ENCODE results near the gene NTSR1.

DNA sequence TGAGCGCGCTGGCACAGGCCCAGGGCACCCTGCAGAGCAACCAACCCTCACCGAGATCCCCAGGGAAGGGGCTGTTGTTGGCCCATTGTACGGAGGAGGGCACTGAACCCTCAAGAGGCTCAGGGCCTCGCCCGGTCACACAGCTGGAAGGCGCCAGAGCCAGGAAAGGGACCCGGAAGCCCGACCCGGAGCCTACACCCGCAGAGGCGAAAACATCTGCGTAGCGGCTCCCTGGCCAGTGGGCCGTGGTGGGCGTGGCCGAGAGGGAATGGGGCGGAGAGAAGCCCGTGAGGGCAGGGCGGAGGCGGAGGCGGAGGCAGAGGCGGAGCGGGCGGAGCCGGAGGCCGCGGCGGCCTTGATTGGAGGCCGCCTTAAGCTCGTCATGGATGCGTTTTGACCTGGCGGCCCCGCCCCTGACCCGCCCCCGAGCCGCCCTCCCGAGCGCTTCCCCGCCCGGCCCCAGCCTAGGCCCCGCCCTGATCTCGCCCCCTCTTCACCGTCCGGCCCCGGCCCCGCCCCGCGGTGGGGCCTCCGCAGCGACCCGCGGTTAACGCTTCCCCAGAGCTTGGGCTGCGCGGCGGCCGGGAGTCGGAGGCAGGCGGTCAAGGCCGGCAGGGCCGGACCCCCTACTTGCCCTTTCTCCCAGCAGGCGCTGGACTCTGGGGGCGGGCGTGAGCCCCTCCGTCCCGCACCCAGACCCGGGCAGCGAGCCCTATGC lies 85.5 kb downstream of the NTSR1 start:
- TF ChIP-seq, protein P1, sequence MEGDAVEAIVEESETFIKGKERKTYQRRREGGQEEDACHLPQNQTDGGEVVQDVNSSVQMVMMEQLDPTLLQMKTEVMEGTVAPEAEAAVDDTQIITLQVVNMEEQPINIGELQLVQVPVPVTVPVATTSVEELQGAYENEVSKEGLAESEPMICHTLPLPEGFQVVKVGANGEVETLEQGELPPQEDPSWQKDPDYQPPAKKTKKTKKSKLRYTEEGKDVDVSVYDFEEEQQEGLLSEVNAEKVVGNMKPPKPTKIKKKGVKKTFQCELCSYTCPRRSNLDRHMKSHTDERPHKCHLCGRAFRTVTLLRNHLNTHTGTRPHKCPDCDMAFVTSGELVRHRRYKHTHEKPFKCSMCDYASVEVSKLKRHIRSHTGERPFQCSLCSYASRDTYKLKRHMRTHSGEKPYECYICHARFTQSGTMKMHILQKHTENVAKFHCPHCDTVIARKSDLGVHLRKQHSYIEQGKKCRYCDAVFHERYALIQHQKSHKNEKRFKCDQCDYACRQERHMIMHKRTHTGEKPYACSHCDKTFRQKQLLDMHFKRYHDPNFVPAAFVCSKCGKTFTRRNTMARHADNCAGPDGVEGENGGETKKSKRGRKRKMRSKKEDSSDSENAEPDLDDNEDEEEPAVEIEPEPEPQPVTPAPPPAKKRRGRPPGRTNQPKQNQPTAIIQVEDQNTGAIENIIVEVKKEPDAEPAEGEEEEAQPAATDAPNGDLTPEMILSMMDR (IDR thresholded peaks at IDR 0.05), result peak in 1 of 6 experiments; percentile 12
- peak in 1 of 2 donors; percentile 89 for TF ChIP-seq POLR2A (IDR thresholded peaks at IDR 0.05)
